Measurements from ENCODE around the gene TMSB10.

- TF ChIP-seq CTCF (IDR thresholded peaks at IDR 0.05) = no peak
- no peak for TF ChIP-seq POLR2A (IDR thresholded peaks at IDR 0.05)
- TF ChIP-seq POLR2AphosphoS5 (IDR thresholded peaks at IDR 0.05) = no peak
- TF ChIP-seq EP300 (IDR thresholded peaks at IDR 0.05) = no peak
Observed at GRCh38 chr2:84866122-84866521, 39.3 kb upstream of the TMSB10 start.

Data from stomach (tissue), 4 donors.